Activated CD4-positive, CD25-positive, alpha-beta regulatory T cell treated with anti-CD3 and anti-CD28 coated beads, Interleukin-2, amount 50 U/mL, for 24 hours (primary cell): Measurements from ENCODE around the gene ANKRD2.
A peak's percentile ranks its signal among the peaks of the same experiment; 100 is the strongest.

Experiments used
- ATAC-seq, 2 donors: fragments of 150-1000 bp; cut with Tn5 transposase; one replicate each; pipeline ENCODE4 v1.10.0; 2021; ENCODE audit warnings: mild to moderate bottlenecking in 1 of 2, moderate library complexity in 1 of 2

ANKRD2 gene

DNA sequence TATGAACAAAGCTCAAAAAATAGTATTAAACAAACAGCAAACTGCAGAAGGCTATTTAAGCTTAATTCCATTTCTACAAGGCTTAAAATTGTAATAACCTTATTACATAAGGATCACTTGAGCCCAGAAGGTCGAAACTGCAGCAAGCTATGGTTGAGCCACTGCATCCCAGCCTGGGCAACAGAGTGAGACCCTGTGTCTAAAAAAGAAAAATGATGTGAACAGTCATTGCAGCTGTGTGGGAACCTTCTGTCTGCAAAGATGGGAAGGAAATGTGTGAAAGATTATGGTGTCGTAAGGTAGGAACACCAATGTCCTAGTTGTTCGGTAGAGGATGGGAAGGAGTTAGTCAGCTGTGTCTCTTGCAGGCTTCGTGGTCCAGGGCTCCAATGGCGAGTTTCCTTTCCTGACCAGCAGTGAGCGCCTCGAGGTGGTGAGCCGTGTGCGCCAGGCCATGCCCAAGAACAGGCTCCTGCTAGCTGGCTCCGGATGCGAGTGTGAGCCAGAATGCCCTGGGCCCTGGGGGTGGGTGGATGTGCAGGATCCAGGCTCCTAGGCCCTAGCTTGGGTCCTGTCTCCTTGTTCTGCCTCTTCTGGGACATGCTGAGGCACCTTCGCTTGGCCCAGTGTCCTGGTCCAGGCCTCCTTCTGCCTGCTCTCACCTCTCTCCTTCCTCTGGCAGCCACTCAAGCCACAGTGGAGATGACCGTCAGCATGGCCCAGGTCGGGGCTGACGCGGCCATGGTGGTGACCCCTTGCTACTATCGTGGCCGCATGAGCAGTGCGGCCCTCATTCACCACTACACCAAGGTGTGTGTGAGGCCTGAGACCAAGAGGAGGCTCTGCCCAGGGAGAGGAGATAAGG is 26.1 kb downstream of the ANKRD2 start:
- ATAC-seq, result no peak

DNA sequence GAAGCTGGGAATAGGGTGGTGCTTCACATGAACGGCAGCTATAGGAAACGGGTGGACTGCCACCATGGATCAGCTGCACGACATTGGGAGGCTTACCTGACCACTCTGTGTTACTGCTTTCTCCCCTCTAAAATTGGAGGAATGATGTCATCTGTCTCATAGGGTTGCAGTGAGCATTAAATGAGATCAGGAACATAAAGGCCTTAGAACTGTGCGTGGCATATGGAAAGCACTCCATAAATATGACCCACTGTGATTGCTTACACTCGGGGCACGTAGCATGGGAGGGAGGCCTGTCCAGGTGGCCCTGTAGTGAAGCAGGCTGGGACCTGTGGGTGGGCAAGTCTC is 26.7 kb downstream of the ANKRD2 start:
- ATAC-seq, result no peak

DNA sequence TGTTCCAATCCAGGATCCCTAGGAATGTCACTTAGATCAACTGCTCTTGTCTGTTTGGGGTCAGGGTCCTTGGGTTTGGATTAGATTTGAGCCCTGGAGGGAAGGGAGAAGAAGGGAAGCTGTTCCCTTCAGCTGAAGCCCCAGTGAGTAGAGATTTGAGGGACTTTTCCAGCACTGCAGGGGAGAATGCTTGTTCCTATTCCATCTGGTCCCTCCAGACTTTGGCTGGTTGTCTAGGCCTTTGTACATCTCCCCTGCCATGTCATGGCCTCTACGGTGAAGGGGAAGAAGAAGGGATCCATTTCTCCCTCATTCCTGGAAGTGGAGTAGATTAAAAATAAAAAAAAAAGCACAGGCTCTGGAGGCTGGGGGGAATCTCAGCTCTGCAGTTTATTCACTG is 28.0 kb downstream of the ANKRD2 start:
- no peak for ATAC-seq

DNA sequence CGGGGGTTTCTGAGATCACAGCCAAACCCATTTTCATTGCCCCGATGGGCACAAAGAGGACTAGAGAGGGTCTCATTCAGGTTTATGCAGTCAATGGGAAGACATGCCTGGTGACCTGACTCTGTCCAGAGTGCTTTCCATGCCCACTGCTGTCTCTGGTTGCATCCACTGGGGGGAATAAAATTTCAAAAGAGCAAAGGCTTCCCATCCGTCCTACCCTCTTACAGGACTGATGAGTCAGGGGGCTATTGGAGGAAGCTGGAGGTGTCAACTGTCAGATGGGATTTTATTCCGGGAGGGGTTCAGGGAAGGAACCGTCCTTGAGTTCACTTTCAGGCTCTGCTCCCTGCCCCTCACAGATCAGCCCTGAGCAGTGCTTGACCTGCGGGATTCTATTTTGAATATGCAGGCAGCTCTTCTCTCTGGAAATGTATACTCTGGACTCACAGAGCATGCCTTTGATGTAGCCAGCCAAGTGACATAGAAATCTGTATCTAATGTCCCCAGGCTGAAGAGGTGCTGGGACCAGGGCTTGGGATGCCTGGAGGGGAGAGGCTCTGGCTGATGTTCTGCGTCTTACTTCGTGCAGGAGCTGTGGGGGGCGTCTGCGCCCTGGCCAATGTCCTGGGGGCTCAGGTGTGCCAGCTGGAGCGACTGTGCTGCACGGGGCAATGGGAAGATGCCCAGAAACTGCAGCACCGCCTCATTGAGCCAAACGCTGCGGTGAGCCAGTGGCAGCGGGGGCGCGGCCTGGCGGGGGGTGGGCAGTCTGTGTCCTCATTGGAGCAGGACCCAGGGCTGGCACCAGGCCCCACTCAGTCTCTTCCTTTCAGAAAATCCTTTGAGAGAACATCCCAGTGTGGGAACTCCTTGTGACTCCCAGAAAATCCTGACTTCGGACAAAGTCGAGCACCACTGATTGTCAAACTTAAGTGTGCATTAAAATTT is 29.0 kb downstream of the ANKRD2 start:
- no peak for ATAC-seq

DNA sequence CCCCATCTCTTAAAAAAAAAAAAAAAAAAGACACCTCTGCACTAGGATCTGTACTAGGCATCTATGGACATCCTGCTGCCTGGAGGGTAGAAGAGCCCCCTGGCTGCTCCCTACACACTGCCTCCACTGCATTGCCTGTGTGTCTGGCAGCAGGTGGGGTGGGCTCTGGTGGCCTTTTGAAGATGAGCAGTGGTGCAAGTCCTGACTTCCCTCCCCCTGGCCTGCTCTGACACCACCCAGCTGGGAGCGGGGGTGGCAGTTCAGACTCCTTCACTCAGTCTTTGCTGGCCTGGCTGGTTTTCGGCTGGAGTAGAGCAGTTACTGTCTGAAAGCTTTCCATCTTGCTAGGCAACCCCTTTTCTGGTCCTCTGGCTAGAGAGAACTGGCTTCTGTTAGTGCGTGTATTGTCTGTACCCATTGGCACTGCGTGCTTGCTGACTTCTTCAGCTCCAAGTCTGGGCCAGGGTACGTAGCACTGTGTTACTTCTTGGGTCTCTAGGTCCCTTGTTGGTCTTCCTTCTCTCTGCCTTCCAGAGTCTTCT is 34.6 kb downstream of the ANKRD2 start:
- ATAC-seq, result no peak

DNA sequence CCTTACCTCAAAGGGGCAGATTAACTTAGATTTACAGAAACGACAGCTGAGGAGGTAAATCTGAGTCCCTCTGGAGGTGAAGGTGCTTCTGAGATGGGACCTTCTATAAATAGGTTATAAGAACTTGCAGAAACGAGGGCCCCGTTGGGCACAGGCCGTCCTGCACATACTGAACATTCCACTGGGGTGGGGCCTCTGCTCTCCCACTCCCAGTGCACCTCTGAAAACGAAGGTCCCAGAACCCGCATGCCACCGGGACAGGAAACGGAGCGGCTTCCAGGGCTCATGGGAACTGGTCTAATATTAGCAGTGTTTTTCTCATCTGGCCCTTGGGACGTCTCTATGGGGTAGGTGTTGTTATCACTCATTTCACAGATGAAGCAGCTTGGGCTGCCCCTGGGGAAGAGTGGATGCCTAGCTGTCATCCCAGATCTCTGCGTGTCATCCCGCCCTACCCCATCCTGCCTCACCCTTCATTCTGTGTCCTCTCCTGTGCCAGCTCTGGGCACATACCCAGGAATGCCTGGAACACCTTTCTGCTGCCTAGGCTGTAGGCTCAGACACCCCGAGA is 36.5 kb downstream of the ANKRD2 start:
- no peak for ATAC-seq

DNA sequence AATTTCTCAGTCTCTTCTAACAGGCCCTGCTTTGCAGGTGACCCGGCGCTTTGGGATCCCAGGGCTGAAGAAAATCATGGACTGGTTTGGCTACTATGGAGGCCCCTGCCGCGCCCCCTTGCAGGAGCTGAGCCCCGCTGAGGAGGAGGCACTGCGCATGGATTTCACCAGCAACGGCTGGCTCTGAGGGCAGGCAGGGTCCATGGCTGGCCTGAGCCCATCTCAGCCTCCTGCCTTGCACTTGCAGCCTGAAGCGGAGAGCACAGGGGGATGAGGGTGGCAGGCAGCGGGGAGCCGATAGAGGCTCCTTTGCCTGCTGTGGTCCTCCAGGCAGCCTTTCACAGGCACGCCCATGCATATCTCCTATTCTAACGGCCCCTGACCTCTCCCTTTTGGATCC is 38.9 kb downstream of the ANKRD2 start:
- ATAC-seq, result no peak

DNA sequence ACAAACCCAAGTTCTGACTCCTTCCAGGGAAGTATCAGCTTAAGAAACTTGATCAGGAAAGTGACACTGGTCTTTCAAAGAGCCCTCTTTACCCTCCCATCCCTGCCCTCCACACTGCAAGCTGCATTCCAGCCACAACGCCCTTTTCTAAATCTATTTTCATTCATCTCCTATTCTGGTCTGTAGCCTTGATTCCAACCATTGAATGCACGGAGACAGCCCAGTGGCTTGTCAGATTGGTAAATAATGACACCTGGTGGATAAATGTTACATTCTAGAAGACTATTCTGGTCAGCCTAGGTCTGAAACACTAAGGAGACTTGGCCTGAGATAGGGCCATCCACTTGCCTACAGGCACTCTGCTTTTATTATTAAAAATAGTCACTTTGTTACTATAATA is 39.8 kb downstream of the ANKRD2 start:
- ATAC-seq, result no peak

DNA sequence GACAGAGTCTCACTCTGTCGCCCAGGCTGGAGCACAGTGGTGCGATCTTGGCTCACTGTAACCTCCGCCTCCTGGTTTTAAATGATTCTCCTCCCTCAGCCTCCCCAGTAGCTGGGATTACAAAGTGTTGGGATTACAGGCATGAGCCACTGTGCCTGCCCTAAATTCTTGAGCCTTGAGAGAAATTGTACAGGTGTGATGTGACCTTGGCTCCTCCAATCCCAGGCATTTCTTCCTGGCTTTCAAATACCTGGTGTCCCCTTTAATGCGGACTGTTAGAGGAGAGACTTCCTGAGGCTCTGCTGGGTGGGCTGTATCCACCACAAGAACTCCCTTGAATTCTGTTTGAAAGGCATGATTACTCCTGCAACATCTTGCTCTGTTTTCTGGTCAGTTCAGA is 45.7 kb downstream of the ANKRD2 start:
- ATAC-seq, result no peak

DNA sequence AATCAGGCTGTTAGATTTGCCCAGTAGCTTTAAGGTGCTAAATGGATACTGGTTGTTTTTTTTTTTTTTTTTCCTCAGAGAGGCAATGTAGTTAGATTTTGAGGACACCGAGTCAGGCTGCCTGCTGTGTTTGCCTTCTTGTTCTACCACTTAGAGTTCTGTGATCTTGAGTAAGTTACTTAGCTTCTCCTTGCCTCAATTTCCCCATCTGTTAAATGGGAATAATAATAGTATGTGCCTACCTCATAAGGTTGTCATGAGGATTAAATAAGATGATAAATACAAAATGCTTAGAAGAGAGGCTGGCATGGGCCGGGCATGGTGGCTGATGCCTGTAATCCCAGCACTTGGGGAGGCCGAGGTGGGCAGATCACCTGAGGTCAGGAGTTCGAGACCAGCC is 46.2 kb downstream of the ANKRD2 start:
- ATAC-seq, result no peak

DNA sequence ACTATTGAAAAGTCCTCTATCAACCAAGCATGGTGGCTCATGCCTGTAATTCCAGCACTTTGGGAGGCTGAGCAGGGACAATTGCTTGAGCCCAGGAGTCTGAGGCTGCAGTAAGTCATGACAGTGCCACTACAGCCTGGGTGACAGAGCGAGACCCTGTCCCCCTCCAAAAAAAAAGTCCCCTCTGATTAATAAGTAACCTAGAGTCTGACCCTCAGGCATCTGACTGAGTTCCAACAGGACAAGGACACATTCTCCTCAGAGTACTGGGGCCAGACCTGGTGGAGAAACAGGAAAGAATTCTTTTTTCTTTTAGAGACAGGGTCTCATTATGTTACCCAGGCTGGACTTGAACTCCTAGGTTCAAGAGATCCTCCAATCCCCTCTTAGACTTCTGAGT is 50.7 kb downstream of the ANKRD2 start:
- ATAC-seq, result no peak

DNA sequence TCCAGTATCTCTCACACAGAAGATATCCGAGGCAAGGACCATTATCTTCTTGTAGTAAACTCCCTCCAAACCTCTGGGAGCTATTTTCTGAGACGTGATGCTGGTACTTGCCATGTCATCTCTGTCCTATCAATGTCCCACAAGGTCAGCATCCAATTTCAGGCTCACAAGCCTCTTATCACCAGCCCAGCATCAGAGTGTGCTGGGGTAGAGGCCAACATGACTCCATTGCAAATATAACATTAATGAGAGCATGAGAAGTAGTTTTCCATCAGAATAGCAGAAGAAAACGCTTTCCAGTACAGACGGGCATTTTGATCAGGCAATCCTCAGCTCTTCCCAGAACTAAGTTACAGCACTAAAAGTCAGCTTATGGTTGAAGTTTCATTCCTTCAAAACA is 55.2 kb downstream of the ANKRD2 start:
- no peak for ATAC-seq

DNA sequence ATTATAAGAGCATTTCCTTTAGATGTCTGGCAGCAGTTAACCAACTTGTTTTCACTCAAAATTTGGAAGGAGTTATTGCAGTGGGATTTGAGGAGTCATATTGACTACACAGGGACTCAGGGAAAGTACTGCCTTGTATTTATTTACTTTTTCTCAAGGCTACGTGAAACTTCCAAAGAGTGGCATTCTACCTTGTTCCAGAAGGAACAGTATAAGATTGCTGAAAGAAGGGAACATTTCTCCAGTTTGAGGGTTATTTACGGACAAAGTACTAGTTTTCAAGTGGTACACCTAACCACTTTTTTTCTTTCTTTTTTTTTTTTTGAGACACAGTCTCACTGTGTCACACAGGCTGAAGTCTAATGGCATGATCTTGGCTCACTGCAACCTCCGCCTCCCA is 55.6 kb downstream of the ANKRD2 start:
- ATAC-seq, result no peak

DNA sequence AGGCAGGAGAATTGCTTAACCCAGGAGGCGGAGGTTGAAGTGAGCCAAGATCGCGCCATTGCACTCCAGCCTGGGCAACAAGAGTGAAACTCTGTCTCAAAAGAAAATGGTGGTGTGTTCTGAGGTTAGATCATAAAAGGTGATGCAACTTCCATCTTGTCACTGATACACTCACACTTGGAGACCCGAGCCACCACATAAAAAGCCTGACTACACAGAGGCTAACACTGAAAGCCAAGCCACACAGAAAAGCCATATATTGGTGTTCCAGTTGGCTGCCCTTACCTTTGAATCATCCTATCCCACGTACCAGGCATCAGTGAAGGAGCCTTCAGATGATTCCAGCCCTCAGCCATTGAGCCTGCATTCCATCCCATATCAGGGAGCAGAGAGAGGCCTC is 56.7 kb downstream of the ANKRD2 start:
- ATAC-seq, result no peak

DNA sequence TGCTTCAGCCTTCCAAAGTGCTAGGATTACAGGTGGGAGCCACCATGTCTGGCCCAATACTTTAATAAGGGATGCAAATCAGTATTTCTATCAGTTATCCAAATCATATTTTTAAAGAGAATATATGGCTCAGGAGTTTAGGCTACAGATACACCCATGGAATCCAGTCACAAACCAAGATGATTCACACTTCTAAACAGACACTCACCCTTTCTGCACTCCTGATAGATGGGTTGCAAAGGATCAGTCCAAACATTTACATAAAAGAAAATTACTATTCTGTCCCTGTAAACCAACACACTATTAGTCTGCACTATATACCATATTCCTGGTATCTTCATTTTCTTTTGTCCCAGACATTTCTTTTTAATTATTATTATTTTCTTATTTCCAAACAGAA is 58.5 kb downstream of the ANKRD2 start:
- no peak for ATAC-seq

DNA sequence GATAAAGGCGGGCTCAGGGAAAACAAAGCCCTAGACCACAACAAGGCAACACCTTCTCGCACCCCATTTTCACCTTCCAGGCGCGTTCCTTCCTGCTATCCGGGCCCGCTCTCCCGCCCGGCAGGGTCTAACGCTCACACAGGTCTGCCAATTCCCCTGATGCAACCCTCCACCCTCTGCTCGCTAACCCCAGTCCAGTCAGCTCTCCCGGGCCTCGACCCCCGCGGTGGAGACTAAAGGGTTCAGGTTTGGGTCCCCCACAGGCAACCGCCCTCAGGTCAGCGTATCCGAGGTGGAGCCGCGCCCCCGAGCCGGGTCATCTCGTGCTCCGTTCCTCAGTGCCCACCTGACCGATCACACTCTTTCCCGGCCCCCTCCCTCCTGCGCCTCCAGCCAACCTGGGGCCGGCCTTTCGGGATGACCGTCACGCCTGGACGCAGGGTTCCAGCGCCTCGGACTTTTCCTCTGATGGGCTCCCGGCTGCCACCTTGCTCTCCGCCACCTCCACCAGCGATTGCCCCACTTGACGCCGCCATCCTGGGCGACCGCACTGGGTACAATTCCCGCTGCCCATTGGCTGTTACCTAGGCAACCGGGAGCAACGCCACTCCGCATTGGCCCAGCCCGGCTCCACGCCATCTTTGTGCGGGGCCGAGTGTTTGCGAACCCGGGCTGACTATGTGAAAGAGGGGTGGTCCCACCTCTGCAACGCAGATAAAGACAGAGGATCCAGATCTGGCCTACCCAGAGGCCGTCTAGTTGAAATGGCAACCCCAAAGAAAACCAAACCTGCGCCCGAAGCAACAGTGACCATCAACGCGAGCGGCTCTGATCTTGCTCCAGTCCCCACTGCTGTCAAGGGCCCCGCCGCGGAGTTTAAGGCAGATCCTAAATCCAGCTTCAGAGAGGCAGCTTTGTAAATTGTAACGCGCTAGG is 60.6 kb downstream of the ANKRD2 start, which contains the start of gene MORN4:
Gene MORN4 (minus strand): TSS at position 552 of the 936 bp plus-strand sequence. CDS start 13,847 bp downstream, outside the sequence.
- peak; percentile 100 for ATAC-seq
